ENCODE results near the gene ERC1.

GRCh38 chr12:1523046-1523445, 532.0 kb downstream of the ERC1 start:
- TF ChIP-seq ZSCAN18 (tag by site-specific recombination; IDR thresholded peaks at IDR 0.05) (no peak), ZNF202 (tag by site-specific recombination; IDR thresholded peaks at IDR 0.05; ENCODE audit: borderline replicate concordance) (no peak), ZBTB1 (tag by site-specific recombination; IDR thresholded peaks at IDR 0.05) (no peak), ZNF2 (tag by site-specific recombination; IDR thresholded peaks at IDR 0.05) (no peak), ZNF433 (tag by site-specific recombination; IDR thresholded peaks at IDR 0.05; ENCODE audit: low read depth) (no peak)
